GM23248 (cell line): ENCODE results near the gene ERC2.

Experiments
- EZH2 ChIP-seq: fragments of 200-600 bp; sonication (generic); IDR thresholded peaks from 2 replicates; pipeline ENCODE4 v1.6.1; 2018; ENCODE audit warnings: antibody characterized with exemption, mild to moderate bottlenecking; ENCODE audit not compliant: insufficient read depth, poor library complexity, severe bottlenecking
- EZH2phosphoT487 ChIP-seq: fragments of 200-600 bp; sonication (generic); IDR thresholded peaks from 2 replicates; pipeline ENCODE4 v1.6.1; 2018; ENCODE audit warnings: antibody characterized with exemption, moderate library complexity, mild to moderate bottlenecking, low read depth; ENCODE audit not compliant: insufficient read depth

DNA sequence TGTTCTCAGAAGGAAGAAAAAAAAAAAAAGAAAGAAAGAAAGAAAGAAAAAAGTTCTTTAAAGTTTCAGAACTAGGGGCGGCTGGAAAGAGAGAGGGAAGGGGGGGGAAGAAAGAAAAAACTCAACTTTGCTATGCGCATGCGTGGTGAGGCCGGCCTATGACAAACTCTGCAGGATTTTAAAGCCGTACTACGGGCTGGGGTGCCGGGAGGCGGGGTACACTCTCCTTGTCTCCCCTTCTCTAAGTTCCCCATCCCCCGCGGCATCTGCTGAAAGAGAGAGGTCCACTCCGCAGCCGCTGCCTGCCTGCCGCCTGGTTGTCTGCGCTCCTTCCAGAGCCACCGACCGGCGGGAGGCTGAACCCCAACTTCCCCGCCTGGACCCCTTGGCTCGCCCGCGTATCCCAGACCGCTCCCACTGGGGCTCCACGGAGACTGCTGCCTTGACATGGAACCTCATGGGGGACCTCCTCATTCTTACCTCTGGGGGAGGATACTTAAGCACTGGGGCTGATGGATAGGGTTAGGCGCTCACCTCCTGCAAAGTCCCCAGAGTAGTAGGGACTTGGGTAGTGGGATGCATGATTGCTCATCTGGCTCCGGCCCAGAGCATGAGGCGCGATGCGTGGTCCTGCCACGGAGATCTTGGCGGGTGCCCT, 979.7 kb downstream of the ERC2 start:
- TF ChIP-seq EZH2 (no peak), EZH2phosphoT487 (no peak)
